GM12873 (cell line): Measurements from ENCODE around the gene ATP5F1D.

ENCODE experiments used
- TF ChIP-seq, protein P1 (sequence below): IDR thresholded peaks from 2 replicates; pipeline ENCODE4 v1.5.1; 2012; ENCODE audit warnings: low read depth, mild to moderate bottlenecking, moderate library complexity, low read length, control low read depth; ENCODE audit not compliant: insufficient read depth; ENCODE audit errors: missing control alignments

ATP5F1D gene

DNA sequence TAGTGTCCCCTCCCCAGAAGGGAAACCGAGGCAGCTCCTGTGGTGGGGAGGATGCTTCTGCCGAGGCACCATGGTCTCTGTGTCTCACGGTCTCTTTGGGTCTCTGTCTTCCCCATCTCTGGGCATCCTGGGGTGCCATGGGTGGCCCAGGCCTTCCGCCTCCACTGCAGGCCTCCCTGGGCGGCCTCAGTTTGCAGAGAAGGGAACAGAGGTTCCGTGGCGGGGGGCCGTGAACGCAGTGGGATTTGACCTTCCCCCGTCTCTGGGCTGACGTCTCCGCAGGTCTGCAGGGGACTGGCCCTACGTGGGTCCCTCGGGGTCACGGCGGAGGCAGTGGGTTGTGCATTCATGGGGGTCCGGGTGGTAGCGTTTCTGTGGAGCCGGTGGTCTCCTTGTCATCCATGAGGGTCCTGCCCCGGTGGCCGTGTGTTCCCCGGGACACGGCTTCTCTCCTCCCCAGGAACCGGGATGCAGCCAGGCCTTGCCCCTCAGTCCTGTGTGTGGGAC, 48.7 kb downstream of the ATP5F1D start:
- TF ChIP-seq, protein P1, sequence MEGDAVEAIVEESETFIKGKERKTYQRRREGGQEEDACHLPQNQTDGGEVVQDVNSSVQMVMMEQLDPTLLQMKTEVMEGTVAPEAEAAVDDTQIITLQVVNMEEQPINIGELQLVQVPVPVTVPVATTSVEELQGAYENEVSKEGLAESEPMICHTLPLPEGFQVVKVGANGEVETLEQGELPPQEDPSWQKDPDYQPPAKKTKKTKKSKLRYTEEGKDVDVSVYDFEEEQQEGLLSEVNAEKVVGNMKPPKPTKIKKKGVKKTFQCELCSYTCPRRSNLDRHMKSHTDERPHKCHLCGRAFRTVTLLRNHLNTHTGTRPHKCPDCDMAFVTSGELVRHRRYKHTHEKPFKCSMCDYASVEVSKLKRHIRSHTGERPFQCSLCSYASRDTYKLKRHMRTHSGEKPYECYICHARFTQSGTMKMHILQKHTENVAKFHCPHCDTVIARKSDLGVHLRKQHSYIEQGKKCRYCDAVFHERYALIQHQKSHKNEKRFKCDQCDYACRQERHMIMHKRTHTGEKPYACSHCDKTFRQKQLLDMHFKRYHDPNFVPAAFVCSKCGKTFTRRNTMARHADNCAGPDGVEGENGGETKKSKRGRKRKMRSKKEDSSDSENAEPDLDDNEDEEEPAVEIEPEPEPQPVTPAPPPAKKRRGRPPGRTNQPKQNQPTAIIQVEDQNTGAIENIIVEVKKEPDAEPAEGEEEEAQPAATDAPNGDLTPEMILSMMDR: no peak

DNA sequence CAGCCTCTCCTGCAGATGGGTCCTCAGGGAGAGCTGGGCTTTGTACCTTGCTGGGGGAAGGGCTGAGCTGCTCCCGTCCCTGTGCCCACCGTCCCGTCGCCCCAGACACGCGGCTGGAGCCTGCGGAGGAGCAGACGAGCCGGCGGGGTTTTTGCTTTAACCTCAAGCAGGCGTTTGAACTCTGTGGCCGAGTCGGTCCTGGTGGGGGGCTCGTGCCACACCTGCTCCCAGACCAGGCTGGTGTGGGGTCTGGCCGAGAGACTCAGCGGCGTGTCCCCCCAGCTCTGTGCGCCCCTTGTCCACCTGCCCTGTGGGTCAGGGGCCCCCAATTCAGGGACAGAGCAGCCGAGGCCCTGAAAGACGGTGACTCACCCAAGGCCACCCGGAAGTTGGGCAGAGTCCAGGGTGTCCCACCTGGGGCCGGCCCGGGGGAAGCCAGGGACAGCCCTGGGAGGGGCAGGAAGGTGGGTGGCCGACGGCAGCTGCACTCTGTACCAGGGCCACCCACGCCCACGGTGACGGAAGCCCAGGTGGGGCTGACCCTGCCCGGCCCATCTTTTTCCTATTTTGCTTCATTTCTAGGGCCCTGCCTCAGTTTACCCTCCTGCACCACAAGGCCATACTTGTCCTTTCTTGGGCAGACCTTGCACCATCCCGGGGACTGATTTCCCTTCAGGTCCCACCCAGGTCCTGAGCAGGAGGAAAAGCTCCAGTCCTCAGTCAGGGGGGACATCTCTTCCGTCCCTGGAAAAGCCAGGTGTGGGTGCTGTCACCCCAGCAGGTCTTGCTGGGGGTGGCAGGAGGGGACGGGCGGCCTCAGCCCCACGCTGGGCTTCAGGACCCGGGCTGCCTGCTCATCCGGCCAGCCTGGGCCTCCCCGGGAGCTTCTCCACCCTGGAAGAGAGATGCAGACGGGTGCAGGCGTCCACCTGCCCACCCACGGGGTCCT, 49.4 kb downstream of the ATP5F1D start:
- TF ChIP-seq, protein P1: no peak

DNA sequence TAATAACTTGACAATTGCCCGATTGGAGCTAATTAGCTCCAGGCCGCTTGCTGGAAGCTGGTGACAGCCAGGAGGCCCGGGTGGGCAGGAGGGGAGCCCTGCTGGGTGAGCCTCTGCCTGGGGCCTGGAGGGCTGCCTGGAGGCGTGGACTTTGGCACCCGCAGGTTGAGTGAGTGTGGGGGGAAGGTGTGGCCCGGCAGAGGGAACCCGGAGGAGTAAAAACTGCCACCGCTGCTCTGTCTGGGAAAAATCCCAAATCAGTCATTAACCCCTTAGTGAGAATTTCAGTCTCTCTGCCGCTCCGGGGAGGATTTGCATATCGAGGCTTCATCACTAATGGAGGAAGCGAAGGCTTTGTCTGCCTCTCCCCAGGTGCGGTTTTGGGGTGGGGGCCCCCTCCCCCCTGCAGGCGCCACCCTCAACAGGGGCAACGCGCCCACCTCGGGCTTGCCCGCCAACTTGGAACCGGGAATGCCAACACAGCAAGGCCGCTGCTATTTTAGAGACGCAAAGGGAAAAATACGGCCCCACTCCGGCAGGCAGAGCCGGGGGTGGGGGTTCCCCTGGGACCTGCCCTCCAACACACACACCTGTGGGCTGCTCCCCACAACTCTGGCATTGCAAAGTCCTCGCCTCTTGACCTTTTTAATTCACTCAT, 50.3 kb downstream of the ATP5F1D start:
- TF ChIP-seq, protein P1: no peak

DNA sequence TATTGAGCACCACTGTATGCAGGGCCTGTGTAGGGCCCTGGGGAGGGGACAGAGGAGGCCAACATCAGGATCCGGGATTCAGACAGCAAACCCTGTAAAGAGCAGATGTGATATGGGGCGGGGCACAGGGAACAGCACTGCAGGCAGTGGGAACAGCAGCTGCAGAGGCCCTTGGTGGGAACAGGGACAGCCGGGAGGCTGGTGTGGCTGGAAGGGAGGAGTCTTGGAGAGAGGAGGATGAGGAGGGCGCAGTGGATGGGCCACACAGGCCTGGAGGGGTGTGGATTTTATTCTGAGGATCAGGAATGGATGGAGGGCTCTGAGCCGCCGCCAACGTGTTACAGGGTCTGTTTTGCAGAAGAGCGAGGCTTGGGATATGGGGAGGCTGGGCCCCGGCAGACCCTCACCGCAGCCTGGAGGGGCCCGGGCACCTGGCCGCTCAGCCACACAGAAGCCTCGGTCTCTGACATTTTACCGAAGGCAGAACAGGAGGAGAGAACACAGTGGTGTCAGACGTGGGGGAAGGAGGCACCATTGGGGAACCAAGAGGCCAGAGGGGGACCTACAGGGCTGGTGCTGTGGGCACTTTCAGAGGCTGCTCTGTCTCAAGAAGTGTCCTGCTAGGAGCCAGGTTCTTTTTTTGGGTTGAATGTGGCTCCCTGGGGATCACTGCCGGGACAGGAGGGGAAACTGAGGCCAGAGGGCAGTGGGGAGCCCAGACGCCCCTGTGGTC, 51.0 kb downstream of the ATP5F1D start:
- TF ChIP-seq, protein P1: no peak

DNA sequence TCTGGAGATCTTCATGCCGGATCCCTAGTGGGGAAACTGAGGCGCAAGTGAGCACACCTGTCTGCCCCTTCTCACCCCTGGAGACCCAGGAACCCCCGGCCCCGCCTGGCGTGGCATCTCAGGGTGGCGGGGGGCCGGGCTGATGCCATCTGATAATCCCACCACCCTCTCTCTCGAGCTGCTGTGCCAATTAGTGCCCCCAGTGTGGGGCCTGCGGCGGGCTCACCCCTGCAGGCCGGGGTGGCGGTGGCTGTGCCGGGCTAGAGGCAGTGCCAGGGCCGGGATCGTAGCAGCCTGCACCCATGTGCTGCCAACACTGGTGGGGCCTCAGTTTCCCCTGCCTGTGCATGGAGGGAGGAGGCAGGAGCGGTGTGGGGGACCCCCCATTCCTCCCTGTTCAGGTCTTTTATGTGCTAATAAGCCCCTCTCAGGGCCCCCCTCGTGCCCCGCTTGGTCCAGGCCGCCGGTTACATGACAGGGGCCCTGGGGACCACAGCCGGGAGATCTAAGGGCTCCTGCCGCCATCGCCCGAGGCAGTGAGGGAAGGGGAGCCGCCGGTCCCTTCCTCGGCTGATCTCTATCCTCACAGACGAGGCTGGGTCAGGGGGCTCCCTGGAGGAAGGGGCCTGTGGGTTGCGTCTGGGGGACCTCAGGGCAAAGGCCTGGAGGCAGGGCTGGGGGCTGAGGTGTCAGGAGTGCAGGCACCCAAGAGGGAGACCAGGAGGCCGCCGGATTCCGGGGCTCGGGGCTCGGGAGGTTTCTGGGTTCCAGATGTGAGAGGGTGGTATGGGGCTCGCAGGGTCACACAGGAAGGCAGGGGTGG, 52.4 kb downstream of the ATP5F1D start:
- TF ChIP-seq, protein P1: no peak
